ENCODE data around the gene PRKCA.

The PRKCA gene

DNA sequence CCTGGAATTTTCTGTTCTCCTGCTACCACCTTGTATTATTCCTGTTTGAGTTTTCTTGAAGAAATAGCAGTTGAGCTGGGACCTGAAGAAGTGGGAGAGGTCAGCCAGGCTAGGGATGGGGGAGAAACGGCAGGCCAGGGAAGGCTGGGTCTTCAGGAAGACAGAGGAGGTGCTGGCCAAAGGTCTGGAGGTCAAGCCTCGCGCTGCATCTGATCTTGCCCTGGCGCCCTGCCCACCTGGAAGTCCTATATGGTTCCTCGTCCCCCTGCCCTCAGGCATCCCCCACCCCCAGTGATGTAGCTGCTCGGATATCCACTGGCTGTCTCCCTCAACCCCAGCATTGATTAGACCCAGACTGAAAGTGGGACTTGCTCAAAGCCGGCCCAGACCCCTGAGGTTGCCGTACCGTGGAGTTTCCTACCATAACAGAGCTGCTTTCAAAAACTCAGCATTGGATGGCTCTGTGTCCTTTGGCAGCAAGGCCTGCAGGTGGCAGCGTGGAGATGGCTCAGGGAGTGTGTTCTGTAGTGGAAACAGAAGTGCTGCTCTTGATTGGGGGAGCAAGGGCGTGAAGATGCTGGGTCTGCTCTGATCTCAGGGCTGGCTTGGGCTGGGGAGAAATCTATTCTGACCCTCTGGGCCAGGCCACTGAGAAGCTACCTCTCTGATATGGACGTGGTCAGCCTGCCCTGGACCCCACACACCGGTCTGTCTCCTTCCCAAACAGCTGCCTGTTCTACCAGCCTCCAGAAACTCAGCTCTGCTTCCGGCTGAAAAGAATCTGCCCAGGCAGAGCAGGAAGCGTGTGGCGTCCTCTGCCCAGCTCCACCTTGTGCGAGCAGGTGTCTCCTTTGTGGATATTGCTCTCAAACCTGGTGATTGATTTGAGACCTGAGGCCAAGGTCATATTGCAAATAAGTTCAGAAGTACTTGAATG lies 425.5 kb downstream of the PRKCA start:
- peak; percentile 66 for FAIRE-seq

DNA sequence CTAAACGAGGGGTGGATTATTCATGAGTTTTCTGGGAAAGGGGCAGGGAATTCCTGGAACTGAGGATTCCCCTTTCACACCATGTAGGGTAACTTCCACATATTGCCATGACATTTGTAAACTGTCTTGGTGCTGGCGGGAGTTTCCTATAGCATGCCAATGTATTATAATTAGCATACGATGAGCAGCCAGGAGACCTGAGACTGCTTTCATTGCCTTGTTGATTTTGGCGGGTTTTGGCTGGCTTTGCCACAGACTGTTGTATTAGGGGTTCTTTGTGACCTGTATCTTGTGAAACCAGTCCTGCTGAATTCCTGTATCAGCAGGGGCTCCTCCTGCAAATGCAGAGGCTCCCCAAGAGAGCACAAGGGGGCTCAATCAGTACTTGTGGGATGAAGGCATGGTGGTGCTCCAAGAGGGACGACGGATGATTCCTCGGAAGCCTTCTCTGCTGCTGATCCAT lies 428.1 kb downstream of the PRKCA start:
- FAIRE-seq, result no peak

DNA sequence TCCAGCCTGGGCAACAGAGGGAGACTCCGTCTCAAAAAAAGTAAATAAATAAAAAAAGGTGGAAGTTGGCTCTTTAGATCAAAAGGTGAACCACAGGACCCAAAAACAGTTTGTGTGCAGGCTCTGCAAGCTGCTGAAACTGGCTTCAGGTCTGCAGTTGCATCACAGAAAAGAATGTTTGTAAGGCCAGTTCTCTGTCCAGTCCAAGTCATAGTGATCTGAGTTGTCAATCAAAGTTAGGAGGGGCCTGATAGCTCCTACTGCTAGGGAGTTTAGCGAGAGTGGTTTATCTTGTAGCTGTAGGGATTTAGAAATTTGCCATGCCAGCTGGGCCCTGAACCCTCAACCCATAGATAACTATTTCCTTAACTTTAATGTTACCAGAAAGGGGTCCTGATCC lies 431.3 kb downstream of the PRKCA start:
- FAIRE-seq, result no peak

DNA sequence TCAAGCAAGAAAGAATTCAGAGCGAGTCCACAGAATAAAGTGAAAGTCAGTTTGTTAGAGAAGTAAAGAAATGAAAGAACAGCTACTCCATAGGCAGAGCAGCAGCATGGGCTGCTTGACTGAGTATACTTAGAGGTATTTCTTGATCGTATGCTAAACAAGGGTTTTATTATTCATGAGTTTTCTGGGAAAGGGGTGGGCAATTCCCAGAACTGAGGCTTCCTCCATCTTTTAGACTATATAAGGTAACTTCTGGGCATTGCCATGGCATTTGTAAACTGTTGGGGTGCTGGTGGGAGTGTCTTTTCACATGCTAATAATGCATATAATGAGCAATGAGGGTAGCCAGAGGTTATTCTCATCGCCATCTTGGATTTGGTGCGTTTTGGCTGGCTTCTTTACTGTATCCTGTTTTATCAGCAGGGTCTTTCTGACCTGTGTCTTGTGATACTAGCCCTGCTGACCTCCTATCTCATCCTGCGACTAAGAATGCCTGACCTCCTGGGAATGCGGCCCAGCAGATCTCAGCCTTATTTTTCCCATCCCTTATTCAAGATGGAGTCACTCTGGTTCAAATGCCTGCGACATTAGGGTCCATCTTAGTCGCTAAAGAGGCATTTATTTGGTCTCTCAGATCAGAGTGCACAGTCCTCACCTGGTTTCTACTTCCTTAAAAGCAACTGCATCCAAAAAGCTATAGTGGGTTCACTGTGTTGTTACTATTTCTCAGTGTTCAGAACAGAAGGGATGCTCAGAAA lies 432.0 kb downstream of the PRKCA start:
- no peak for FAIRE-seq

DNA sequence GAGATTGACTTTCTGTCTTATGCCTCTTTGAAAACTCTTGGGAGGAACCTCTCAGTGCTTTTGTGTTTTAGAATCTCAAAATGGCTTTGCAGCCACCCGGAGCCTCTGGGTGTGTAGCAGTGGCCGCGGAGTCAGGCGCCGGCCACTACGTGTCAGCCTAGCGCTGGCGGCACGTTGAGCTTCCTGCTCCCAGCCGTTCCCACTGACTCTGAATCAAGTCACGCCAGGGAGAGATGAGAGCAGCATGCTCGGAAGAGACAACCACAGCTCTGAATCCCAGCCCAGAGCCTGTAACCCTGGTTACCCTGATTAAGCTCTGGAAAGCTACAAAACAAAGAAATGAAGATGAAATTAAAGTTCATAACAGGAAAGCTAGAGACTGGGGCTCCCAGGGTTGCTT lies 435.1 kb downstream of the PRKCA start:
- FAIRE-seq, result peak; percentile 66

DNA sequence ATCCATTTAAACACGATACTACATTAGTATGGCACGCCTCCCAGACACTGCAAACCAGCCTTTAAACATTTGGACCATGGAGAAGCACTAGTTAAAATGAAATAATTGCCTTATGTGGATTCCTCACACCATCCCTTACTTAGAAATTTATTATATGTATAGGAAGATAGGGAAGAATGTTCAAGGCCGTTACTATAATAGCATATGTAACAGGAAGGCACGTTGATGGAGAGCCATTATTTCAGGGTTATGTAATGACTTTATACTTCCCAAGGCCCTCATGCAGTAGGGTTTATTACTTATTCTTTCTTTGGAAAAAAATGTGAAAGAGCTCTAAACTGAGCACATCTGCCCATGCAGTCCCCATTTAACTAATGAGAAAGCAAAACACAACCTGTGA lies 435.9 kb downstream of the PRKCA start:
- FAIRE-seq, result no peak

DNA sequence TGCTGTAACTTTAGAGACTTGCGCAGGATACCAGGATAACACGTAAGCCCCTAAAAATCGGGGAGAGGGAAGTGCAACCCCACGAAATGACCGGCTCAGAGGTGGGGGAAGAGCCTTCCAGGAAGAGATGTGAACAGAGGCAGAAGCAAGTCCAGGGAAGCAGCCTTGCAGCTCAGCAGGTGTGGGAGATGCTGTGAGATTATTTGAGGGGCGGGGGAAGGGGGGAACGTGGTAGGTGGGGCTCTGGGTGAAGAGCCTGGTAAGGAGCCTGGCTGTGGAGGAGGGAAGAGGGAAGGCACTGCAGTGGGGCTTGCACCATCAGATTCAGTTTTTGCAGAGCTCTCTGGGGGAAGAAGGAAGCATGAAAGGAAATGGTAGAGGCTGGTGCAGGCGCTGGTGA lies 437.1 kb downstream of the PRKCA start:
- no peak for FAIRE-seq

DNA sequence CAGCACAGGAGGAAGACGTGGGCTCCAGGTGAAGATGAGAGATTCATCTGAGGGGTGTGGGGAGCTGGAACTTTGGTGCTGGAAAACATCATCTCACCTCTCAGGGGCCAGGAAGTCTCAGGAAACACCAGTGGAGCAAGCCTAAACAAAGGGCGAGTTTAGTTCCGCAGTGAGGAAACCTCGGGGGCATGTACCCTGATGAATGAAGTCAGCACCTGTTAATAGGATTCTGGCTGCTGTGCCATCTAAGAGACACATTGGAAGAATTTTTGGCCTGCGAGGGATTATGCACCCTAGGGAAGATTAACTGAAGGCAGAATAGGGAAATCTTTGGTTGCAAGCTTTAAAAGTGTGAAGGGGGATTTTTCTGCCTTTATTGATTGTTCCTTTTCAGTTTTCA lies 437.8 kb downstream of the PRKCA start:
- FAIRE-seq, result no peak

DNA sequence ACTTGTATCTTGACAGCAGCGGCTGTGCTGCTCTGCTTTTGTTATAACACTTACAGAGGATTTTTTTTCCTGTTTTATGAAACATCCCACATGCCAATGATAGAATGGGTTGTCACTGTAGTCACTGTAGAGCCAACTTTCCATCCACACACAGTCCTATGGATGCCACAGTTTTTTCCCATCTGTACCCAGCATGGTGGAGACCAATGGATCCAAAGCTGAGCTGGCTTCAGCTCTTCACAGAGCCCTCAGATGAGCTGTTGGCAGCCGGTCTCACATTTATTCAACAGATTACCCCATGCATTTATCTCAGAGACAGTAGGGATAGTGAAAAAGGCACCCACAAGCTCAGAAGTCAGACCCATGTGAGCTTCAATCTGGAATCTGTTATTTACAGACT lies 441.1 kb downstream of the PRKCA start:
- FAIRE-seq, result no peak

DNA sequence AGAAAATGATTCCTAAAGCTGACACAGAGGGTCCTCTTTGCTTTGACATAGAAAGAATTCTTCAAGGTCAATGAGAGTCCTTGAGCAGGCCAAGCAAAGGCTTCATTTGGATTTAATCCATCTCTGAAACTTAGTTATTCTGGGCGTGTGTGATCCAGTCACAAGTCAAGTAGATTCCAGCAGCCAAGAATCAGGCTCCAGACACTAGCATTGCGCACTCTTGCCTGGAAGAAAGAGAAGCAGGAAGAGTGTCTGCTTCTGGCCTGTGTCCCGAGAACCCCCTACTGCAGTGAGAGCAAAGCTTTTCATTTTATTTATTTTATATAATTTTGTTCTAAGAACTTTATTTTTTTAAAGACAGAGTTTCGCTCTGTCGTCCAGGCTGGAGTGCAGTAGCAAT lies 444.3 kb downstream of the PRKCA start:
- no peak for FAIRE-seq

DNA sequence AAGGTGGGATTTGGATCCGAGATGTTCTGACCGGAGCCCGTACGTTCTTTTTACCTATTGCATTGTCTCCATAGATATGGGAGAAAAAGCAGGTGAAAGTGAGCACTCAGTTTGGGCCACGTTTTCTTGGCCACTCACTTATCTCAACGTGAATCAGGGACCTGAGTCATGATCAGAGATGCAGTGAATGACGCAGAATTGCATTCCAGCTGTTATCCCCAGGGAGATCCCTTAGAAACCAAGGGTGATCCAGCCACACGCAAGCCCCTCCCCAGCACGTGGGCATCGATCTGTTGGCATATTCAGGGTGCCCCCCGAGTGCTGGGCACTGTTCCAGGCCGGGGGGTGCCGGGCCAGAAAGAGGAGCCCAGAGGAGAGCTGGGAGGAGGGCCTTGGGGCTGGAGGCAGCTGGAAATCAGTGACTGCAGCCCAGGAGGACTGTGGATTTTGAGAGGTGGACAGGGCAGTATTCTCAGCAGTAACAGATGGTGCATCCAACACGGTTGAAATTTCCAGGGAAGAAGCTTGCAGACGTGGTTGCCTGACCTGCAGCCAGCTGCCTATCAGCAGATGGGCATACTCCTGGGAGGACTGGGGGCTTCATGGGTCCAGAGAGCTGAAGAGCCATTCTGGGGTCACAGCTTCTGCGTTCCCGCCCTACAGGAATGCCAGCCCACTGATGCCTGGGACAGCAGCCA lies 445.3 kb downstream of the PRKCA start:
- FAIRE-seq, result no peak

DNA sequence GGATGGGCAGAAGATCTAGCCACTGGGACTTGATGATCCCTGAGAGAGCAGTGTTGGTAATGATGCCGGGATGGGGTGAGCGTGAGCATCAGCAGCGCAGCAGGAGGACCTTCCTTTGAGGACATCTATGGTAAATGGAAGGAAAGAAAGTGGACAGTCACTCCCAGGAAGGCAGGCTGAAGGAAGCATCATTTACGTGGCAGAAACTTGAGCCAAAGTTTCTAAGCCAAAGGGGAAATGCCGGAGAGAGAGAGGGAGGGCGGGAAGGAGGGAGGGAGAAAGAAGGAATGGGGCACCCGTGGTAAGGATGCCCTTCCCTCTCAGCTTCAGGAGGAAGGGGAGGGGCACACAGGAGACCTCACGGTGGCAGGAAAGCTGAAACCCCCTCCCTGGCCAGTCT lies 446.2 kb downstream of the PRKCA start:
- FAIRE-seq, result no peak

DNA sequence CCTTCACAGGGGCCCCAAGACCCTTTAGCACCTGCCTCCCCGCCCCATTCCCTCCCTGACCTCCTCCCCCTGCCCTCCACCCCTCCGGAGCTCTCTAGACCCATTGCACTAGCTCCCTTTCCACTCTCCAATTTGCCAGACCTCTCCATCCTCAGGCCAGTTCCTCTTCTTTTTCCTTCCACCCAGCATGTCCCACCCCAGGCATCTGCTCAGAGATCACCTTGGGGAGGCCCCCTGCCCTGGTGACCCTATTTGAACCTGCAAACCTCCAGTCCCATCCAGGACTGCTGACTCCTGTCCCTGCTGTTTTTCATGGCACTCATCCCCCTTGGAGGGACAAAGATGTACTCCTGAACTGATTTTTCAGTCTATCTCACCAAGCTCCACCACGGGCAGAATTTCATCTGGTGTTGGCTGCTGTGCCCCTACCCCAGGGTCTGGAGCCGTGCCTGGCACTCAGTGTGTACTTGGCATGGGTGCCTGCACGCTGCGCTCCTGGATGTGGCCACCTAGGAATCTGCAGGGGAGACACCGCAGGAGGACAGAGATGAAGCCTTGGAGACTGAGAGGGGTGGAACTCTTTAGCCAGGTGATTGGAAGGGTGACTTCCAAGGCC lies 446.9 kb downstream of the PRKCA start:
- no peak for FAIRE-seq

DNA sequence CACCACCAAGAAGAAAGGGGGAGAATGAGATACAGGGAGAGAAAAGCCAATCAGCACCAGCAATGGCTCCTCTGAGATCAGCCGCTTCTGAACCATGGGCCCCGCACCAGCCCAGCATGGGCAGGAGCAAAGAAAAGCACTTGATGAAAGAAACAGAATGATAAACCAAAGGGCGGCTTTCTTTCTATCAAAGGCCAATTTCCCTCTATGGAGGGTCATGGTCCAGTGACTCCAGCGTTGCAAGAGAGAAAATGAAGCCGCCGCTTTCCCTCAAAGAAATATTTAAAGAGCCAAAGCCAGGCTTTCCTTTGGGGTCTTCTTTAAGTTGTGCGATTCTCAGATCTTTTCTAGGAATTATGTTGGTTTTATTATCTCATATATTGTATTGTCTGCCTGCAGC lies 447.7 kb downstream of the PRKCA start:
- no peak for FAIRE-seq

DNA sequence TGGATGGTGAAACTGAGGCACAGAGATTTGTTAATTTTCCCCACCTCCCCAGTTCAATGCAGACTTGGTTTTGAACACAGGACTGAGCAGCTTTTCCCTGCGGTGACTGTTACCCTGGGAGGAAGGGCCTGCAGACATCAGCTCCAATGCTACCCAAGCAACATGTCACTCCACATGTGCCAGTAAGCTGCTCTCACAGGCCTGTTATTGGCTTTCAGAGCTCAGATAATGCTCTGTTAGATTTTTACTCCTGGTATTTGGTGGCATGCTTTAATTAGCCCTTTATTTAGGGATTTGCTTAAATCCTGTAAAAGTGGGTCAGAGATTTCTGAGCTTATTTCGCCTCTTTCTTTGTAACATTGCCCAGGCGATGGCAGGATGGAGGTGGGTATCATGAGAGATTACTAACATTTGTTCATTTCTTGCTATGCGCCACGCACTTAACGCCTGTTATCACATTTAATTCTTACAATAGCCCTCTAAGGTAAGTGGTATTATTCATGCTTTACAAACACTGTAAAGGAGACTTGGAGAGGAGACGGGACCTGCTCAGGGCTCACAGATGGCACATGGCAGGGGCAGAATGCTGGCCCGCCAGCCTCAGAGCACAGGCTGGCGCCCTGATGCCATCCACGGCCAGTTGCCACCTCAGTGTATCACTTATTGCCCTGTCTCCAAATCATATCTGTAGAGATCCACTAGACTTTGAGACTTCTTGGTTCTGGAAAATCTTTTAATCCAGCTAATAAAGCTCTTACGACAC lies 448.5 kb downstream of the PRKCA start:
- no peak for FAIRE-seq

DNA sequence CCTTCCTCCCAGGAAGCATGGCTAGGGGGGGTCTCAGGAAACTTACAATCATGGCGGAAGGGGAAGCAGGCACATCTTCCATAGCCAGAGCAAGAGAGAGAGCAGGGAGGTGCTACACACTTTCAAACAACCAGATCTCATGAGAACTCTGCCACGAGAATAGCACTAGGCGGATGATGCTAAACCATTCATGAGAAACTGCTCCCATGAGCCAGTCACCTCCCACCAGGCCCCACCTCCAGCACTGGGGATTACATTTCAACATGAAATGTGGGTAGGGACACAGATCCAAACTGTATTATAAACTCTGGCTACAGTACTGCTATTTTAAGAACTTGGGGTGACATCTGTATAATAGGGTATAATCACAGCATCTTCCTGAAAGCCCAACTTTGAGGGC lies 449.4 kb downstream of the PRKCA start:
- FAIRE-seq, result no peak

DNA sequence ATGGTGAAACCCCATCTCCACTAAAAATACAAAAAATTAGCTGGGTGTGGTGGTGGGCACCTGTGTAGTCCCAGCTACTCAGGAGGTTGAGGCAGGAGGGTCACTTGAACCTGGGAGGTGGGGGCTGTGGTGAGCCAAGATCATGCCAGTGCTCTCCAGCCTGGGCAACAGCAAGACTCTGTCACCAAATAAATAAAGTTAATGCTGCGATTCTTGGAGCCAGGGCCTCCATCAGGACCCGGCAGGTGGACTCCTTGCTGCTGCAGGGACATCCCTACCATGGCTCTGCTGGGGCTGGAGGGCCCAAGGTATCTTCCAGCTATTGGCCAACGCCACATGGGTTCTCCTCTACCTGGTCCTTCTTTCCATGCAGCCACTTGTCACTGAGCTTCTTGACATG lies 450.0 kb downstream of the PRKCA start:
- FAIRE-seq, result no peak

DNA sequence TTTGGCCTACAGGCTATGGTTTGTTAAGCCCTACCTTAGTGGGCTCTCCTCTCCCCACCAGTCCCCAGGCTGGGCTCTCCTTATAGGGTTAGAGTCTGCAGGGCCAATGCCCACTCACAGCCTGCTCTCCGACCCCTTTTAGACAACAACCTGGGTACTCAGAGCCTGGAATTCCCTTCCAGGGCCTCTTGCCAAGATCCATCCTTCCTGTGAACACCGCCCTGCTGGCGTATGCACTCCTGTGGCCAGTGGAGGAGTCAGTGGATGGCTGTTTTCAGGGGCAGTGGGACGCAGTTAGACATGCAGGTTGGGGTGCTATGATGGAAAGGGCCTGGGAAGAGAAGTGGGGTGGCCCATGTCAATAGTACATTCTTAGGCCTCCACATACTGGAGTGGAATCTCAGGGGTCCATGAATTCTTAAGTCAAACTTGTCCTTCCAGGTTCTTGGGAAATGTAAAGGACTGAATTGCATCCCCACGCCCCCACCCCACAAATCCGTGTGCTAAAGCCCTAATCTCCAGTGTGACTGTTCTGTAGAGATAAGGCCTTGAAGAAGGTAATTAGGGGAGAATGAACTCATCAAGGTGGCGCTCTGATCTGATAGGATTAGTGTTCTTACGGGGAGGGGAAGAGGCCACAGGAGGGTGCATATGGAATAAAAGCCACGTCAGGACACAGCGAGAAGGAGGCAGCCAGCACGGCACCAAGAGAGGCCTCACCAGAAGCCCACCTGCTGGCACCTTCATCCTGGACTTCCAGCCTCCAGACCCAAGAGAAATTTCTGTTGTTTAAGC lies 450.9 kb downstream of the PRKCA start:
- no peak for FAIRE-seq

DNA sequence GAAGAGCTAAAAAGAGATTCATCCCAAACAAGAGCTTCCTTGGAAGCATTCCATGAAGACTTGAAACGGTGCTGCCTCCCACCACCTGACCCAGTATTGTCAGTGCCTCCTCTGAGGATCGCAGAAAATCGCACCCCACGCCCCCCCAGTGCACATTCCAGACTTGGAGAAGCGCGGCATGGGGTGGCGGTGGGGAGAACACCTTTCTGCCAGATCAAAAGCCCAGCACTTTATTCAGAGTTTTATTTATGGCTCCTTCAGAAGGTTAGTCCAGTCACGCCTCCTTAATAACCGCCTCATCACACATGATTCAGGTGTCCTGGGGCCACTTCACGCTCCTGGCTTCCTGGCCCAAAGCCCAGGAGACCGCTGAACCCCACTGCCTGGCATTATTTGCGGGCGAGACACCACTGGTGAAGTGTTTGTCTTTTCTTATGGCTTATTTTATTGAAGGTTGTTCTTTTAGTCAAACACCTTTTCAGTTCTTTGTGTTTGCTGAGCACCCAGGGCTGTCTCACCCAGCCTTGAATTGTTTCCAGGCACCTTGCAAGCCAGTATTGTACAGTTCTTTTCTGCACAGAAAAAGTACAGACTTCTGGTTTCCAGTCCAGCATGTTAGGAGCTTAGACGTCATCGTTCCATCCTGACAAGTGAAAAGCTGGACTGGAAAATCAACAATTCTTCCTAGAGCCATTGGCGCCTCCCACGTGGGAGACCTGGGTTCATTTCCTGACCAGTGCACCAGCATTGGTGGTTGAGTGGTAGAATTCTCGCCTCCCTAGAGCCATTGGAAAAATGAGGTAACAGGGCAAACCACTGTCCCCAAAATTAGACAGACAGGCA lies 452.9 kb downstream of the PRKCA start:
- FAIRE-seq, result no peak

DNA sequence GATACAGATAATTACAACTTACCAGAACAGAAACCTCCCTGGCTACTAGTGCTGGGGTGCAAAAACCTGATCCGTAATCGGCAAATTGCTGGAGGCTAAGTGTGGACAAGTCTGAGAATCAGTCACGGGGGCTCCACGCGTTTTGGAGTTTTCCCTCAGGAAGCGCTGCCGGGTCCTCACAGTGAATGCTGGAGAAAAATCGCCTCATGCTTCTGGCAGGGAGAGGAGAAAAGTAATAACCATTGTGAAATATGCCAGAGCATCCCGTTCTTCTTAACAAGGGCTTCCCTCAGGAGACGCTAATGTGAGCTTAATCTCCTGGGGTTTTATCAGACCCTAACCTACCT lies 453.5 kb downstream of the PRKCA start:
- FAIRE-seq, result no peak

DNA sequence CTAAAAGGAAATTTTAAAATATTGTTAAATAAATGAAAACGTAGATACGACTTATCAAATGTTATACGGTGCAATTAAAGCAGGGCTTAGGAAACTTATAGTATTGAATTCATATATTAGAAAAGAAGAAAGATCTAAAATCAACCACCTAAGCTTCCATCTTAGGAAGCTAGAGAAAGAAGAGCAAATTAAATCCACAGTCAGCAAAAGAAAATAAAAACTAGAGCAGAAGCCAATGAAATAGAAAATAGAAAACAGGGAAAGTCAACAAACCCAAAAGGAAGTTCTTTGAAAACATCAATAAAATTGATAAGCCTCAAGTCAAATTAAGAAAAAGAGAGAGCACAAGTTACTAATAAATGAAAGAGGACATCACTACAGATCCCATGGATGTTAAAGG lies 457.9 kb downstream of the PRKCA start:
- no peak for FAIRE-seq

Data from islet of Langerhans (tissue), 1 donor.